HG02571 (cell line): ENCODE measurements around the gene RPL29.
A peak's percentile ranks its signal among the peaks of the same experiment; 100 is the strongest.

Experiments
- ATAC-seq: cut with Tn5 transposase; IDR thresholded peaks from one replicate; pipeline ENCODE4 v1.9.1; 2021; ENCODE audit warnings: mild to moderate bottlenecking, moderate library complexity; ENCODE audit not compliant: unreplicated experiment

RPL29 gene

GRCh38 chr3:52026041-52026440 lies 30.3 kb upstream of the RPL29 start:
- no peak for ATAC-seq

GRCh38 chr3:52025453-52025852 lies 29.8 kb upstream of the RPL29 start:
- no peak for ATAC-seq

- ATAC-seq: no peak
These were observed 29.2 kb upstream of the RPL29 start for GRCh38 chr3:52024765-52025452.

- peak; percentile 70 for ATAC-seq
These were observed 28.4 kb upstream of the RPL29 start for GRCh38 chr3:52023860-52024764.

- ATAC-seq: no peak
These were observed 27.5 kb upstream of the RPL29 start for GRCh38 chr3:52023101-52023770.

GRCh38 chr3:52022323-52023100 lies 26.8 kb upstream of the RPL29 start:
- ATAC-seq: no peak

- no peak for ATAC-seq
These were observed 26.0 kb upstream of the RPL29 start for GRCh38 chr3:52021489-52022268.

GRCh38 chr3:52020796-52021195 lies 25.1 kb upstream of the RPL29 start:
- ATAC-seq: no peak

GRCh38 chr3:52019352-52020080 lies 23.8 kb upstream of the RPL29 start:
- ATAC-seq: no peak

- no peak for ATAC-seq
These were observed 22.8 kb upstream of the RPL29 start for GRCh38 chr3:52018319-52019000.

GRCh38 chr3:52017586-52017985 lies 21.9 kb upstream of the RPL29 start:
- ATAC-seq: no peak

GRCh38 chr3:52015438-52016228 lies 19.9 kb upstream of the RPL29 start:
- no peak for ATAC-seq

- no peak for ATAC-seq
These were observed 18.9 kb upstream of the RPL29 start for GRCh38 chr3:52014613-52015012.

- no peak for ATAC-seq
These were observed 18.3 kb upstream of the RPL29 start for GRCh38 chr3:52013802-52014598.

GRCh38 chr3:52012699-52013098 lies 17.0 kb upstream of the RPL29 start:
- ATAC-seq: no peak

- no peak for ATAC-seq
These were observed 14.7 kb upstream of the RPL29 start for GRCh38 chr3:52010431-52010830.

- no peak for ATAC-seq
These were observed 11.6 kb upstream of the RPL29 start for GRCh38 chr3:52007291-52007690.
